Tibial nerve (tissue), 4 donors: ENCODE measurements around the gene DCN. TPM values are rescaled to one million over a fixed set of nuclear protein-coding genes. Genes with fewer than 3 reads are reported as not detected.

ENCODE experiments used
- DNase-seq, 2 donors: peaks; one replicate each; pipeline ENCODE4 v3.0.0-alpha.2; 2019; ENCODE audit warnings: low spot score in 2 of 2
- H3K27ac ChIP-seq, 4 donors: fragments of 200-600 bp; sonication (generic) in 3 of 4; one replicate each; pipeline ENCODE4 v1.5.1; 2017 to 2019; ENCODE audit warnings: mild to moderate bottlenecking in 1 of 4
- H3K27me3 ChIP-seq, 2 donors: fragments of 200-600 bp; sonication (generic) in 1 of 2; one replicate each; pipeline versions ENCODE4 v1.5.1 to v1.6.0; 2017 to 2019
- H3K36me3 ChIP-seq, 3 donors: fragments of 200-600 bp; sonication (generic); one replicate each; pipeline ENCODE4 v1.5.1; 2018 to 2019
- H3K4me1 ChIP-seq, 4 donors: fragments of 200-600 bp; sonication (generic) in 3 of 4; one replicate each; pipeline ENCODE4 v1.5.1; 2017 to 2019
- H3K4me3 ChIP-seq, 4 donors: fragments of 200-600 bp; sonication (generic) in 3 of 4; one replicate each; pipeline ENCODE4 v1.5.1; 2017 to 2019; ENCODE audit warnings: mild to moderate bottlenecking in 1 of 4, moderate library complexity in 1 of 4
- H3K9me3 ChIP-seq, 4 donors: fragments of 200-600 bp; sonication (generic) in 3 of 4; one replicate each; pipeline ENCODE4 v1.5.1; 2017 to 2019
- CTCF ChIP-seq, 5 experiments: fragments of 200-600 bp in 3 of 5; fragments of 450-650 bp in 2 of 5; sonication (generic) in 3 of 5; IDR thresholded peaks; one replicate each; pipeline ENCODE4 v1.5.1; 2016 to 2019; ENCODE audit warnings: antibody characterized with exemption in 5 of 5, mild to moderate bottlenecking in 3 of 5, moderate library complexity in 2 of 5
- EP300 ChIP-seq, 2 donors: sonication (generic); formaldehyde crosslinking; IDR thresholded peaks; one replicate each; pipeline ENCODE4 v1.6.1; 2017; ENCODE audit warnings: antibody characterized with exemption in 2 of 2, mild to moderate bottlenecking in 1 of 2
- POLR2A ChIP-seq, 2 donors: fragments of 450-650 bp; IDR thresholded peaks; one replicate each; pipeline ENCODE4 v1.6.1; 2017; ENCODE audit warnings: antibody characterized with exemption in 2 of 2, mild to moderate bottlenecking in 2 of 2, moderate library complexity in 2 of 2
- WGBS, 2 donors: methylation state at CpG; one replicate each; pipeline ENCODE4 v1.1.5; 2018; 5-methylcytosine and 5-hydroxymethylcytosine counted together
- total RNA-seq, 4 donors: library from RNA; depleted of rRNA; stranded (reverse); fragments of >200 nt; gene quantifications; one replicate each; pipeline ENCODE4 v1.1.0, GENCODE V29; 2016

Gene DCN
- total RNA-seq, 4 donors from 2014 or later = 1,578 to 4,304 (median 2,586) TPM

GRCh38 chr12:91123236-91123916 is 59.2 kb downstream of the DCN start:
- Histone ChIP-seq H3K4me3 (no peak overlapping the region), H3K27me3 (no peaks in the 10 kb centered on the region), H3K9me3 (no peaks in the 10 kb centered on the region), H3K36me3 (no peaks in the 10 kb centered on the region), H3K4me1 (no peaks in the 10 kb centered on the region), H3K27ac (no peak overlapping the region)
- no peak for TF ChIP-seq EP300 (IDR thresholded peaks at IDR 0.05)
- TF ChIP-seq CTCF (IDR thresholded peaks at IDR 0.05) = no peak
- no peak for TF ChIP-seq POLR2A (IDR thresholded peaks at IDR 0.05)
- WGBS, 2 donors = 83 to 85% methylated on average over 5 of the region's 5 CpGs
- DNase-seq = no peak

- TF ChIP-seq CTCF (IDR thresholded peaks at IDR 0.05) (no peak), POLR2A (IDR thresholded peaks at IDR 0.05) (no peak), EP300 (IDR thresholded peaks at IDR 0.05) (no peak)
- H3K9me3 ChIP-seq = no peaks in the 10 kb centered on the region
- DNase-seq = no peak
- H3K4me3 ChIP-seq = no peak overlapping the region
- H3K27ac ChIP-seq = no peak overlapping the region
- no peaks in the 10 kb centered on the region for H3K36me3 ChIP-seq
- H3K27me3 ChIP-seq = no peaks in the 10 kb centered on the region
- no peaks in the 10 kb centered on the region for H3K4me1 ChIP-seq
Observed at GRCh38 chr12:91120781-91121180, 61.8 kb downstream of the DCN start.

- Histone ChIP-seq H3K9me3 (no peaks in the 10 kb centered on the region), H3K27me3 (no peaks in the 10 kb centered on the region), H3K27ac (no peak overlapping the region), H3K36me3 (no peaks in the 10 kb centered on the region), H3K4me1 (no peaks in the 10 kb centered on the region), H3K4me3 (no peak overlapping the region)
- TF ChIP-seq EP300 (IDR thresholded peaks at IDR 0.05) = no peak
- TF ChIP-seq POLR2A (IDR thresholded peaks at IDR 0.05) = no peak
- TF ChIP-seq CTCF (IDR thresholded peaks at IDR 0.05) = no peak
- DNase-seq = no peak
- 76 to 80% methylated on average over 1 of the region's 1 CpG for WGBS, 2 donors
Observed at GRCh38 chr12:91119089-91119488, 63.5 kb downstream of the DCN start.

- no peaks in the 10 kb centered on the region for H3K36me3 ChIP-seq
- WGBS, 2 donors = 89 to 94% methylated on average over 6 of the region's 6 CpGs
- no peak for DNase-seq
- H3K9me3 ChIP-seq = no peaks in the 10 kb centered on the region
- H3K27ac ChIP-seq = no peak overlapping the region
- no peaks in the 10 kb centered on the region for H3K27me3 ChIP-seq
- TF ChIP-seq POLR2A (IDR thresholded peaks at IDR 0.05) = no peak
- TF ChIP-seq CTCF (IDR thresholded peaks at IDR 0.05) = no peak
- no peak for TF ChIP-seq EP300 (IDR thresholded peaks at IDR 0.05)
- no peaks in the 10 kb centered on the region for H3K4me1 ChIP-seq
- H3K4me3 ChIP-seq = no peak overlapping the region
Observed at GRCh38 chr12:91113621-91114020, 69.0 kb downstream of the DCN start.

- WGBS, 2 donors = 22 to 26% methylated on average over 7 of the region's 7 CpGs
- Histone ChIP-seq H3K27ac (peak within 1 kb of the TSS in 2 of 4 donors; percentile 39 to 64), H3K4me1 (no peaks in the 10 kb centered on the region), H3K36me3 (no peaks in the 10 kb centered on the region), H3K9me3 (no peaks in the 10 kb centered on the region), H3K27me3 (no peaks in the 10 kb centered on the region), H3K4me3 (peak within 1 kb of the TSS; percentile 2 to 42 (median 11))
- TF ChIP-seq EP300 (IDR thresholded peaks at IDR 0.05) (peak in 1 of 2 donors; percentile 58), CTCF (IDR thresholded peaks at IDR 0.05) (no peak)
- peak; percentile 38 to 69 for DNase-seq
Observed at GRCh38 chr12:91111366-91112325, 71.0 kb downstream of the DCN start, which contains the start of gene LUM. Gene LUM (minus strand): TSS chr12:91111494. CDS start chr12:91108979, 2,515 bp downstream.
